Adrenal gland (tissue), 12 donors: ENCODE data around the gene FGGY. TPM values are rescaled to one million over a fixed set of nuclear protein-coding genes. Genes with fewer than 3 reads are reported as not detected.

ENCODE experiments used
- DNase-seq, 7 donors: peaks; one replicate each; pipeline ENCODE4 v3.0.0-alpha.2; 2019 to 2020
- H3K27ac ChIP-seq, 5 donors: fragments of 200-600 bp; sonication (generic) in 4 of 5; 1 replicate in 3 of 5; 2 replicates in 2 of 5; pipeline versions ENCODE4 v1.5.1 to v1.8.0; 2016 to 2020; ENCODE audit warnings: mild to moderate bottlenecking in 1 of 5
- H3K27me3 ChIP-seq: fragments of 200-600 bp; 2 replicates; pipeline ENCODE4 v1.8.0; 2021
- H3K36me3 ChIP-seq, 2 donors: fragments of 200-600 bp; replicated peaks in 1 of 2; 1 replicate in 1 of 2; 2 replicates in 1 of 2; pipeline versions ENCODE4 v1.5.1 to v1.8.0; 2018 to 2022
- H3K4me1 ChIP-seq, 2 donors: fragments of 200-600 bp; replicated peaks in 1 of 2; 1 replicate in 1 of 2; 2 replicates in 1 of 2; pipeline versions ENCODE4 v1.5.1 to v1.8.0; 2018 to 2021
- H3K4me3 ChIP-seq, 4 donors: fragments of 200-600 bp; sonication (generic) in 3 of 4; one replicate each; pipeline ENCODE4 v1.5.1; 2016 to 2018
- H3K9me3 ChIP-seq, 3 donors: fragments of 200-600 bp; sonication (generic) in 1 of 3; replicated peaks in 1 of 3; 1 replicate in 2 of 3; 2 replicates in 1 of 3; pipeline versions ENCODE4 v1.5.1 to v1.8.0; 2016 to 2021
- CTCF ChIP-seq, 6 experiments: fragments of 450-650 bp in 4 of 6; fragments of 200-600 bp in 2 of 6; sonication (generic) in 1 of 6; IDR thresholded peaks; 1 replicate in 5 of 6; 2 replicates in 1 of 6; pipeline versions ENCODE4 v1.5.1 to v1.8.0; 2016 to 2021; ENCODE audit warnings: antibody characterized with exemption in 6 of 6, mild to moderate bottlenecking in 2 of 6, moderate library complexity in 1 of 6
- POLR2A ChIP-seq, 2 donors: fragments of 450-650 bp; IDR thresholded peaks; one replicate each; pipeline ENCODE4 v1.6.1; 2017; ENCODE audit warnings: antibody characterized with exemption in 2 of 2, mild to moderate bottlenecking in 2 of 2, moderate library complexity in 1 of 2
- WGBS, 4 donors: extraction: QIAGEN DNeasy Blood & Tissue Kit in 2 of 4; methylation state at CpG; one replicate each; pipeline versions ENCODE4 v1.1.5 to v1.1.7; 2013 to 2017; 5-methylcytosine and 5-hydroxymethylcytosine counted together
- intact Hi-C, 2 donors: fragments of 100-400 bp; cut with DNase I; formaldehyde crosslinking; loops; one replicate each; pipeline versions ENCODE4 v1.14.1 to v1.15.0; 2022 to 2023
- polyA plus RNA-seq, 3 donors: library from polyadenylated mRNA; stranded (reverse); fragments of 200-250 nt in 2 of 3; fragments of 350-450 nt in 1 of 3; fragmentation: Illumina TruSeq in 1 of 3; extraction: RNeasy Lipid Tissue Mini Kit (QIAGEN cat#74804) in 1 of 3; gene quantifications; one replicate each; pipeline ENCODE4 v1.2.3, GENCODE V29; 2013 to 2014
- total RNA-seq, 9 donors: library from RNA; depleted of rRNA in 4 of 9; stranded (reverse); fragments of >200 nt in 4 of 9; fragments of 120-200 nt in 1 of 9; fragmentation: NEBNext Ultra II Directional in 1 of 9; extraction: Animal tissue kit (Norgen Biotek cat#: 25700) in 1 of 9; gene quantifications; one replicate each; pipeline versions ENCODE4 v1.1.0 to v1.2.4, GENCODE V29; 2013 to 2023
- donor health status: healthy with polysubstance abuse.
- donor health status: Bipolar disorder and iron deficiency.
- donor health status: DM: yes; HTN: yes; CAD: no.
- donor health status: DM: no; HTN: no; CAD: no.
- donor health status: DM: no; HTN: no; CAD: no.
- donor health status: DM: yes; HTN: yes; CAD: no.

Gene FGGY
- total and polyA plus RNA-seq, 12 donors, result 7.4 to 75.5 (median 35.0) TPM

GRCh38 chr1:59619557-59619956 lies 322.7 kb downstream of the FGGY start:
- H3K27ac ChIP-seq, result no peak overlapping the region
- no peaks in the 10 kb centered on the region for H3K36me3 ChIP-seq
- intact Hi-C loops, result no loop called here
- H3K4me3 ChIP-seq, result no peak overlapping the region
- no peaks in the 10 kb centered on the region for H3K9me3 ChIP-seq
- 90 to 100% (median 94%) methylated on average over 2 of the region's 2 CpGs for WGBS, 4 donors
- H3K4me1 ChIP-seq, result peaks cover 0 to 14% of the 10 kb centered on the region in 2 donors
- no peaks in the 10 kb centered on the region for H3K27me3 ChIP-seq
- no peak for DNase-seq
- no peak for TF ChIP-seq CTCF (IDR thresholded peaks at IDR 0.05)
- TF ChIP-seq POLR2A (IDR thresholded peaks at IDR 0.05), result no peak

GRCh38 chr1:59625384-59625783 lies 328.5 kb downstream of the FGGY start:
- DNase-seq, result no peak
- Histone ChIP-seq H3K4me1 (no peaks in the 10 kb centered on the region), H3K36me3 (no peaks in the 10 kb centered on the region), H3K27me3 (no peaks in the 10 kb centered on the region), H3K27ac (no peak overlapping the region), H3K9me3 (no peaks in the 10 kb centered on the region), H3K4me3 (no peak overlapping the region)
- intact Hi-C loops, result no loop called here
- TF ChIP-seq CTCF (IDR thresholded peaks at IDR 0.05), result no peak
- no peak for TF ChIP-seq POLR2A (IDR thresholded peaks at IDR 0.05)

GRCh38 chr1:59631561-59632255 lies 334.8 kb downstream of the FGGY start:
- Histone ChIP-seq H3K36me3 (no peaks in the 10 kb centered on the region), H3K27ac (no peak overlapping the region), H3K4me3 (no peak overlapping the region), H3K9me3 (no peaks in the 10 kb centered on the region), H3K27me3 (no peaks in the 10 kb centered on the region), H3K4me1 (no peaks in the 10 kb centered on the region)
- intact Hi-C loops, result no loop called here
- 89 to 96% (median 93%) methylated on average over 1 of the region's 1 CpG for WGBS, 4 donors
- DNase-seq, result no peak
- TF ChIP-seq CTCF (IDR thresholded peaks at IDR 0.05) (no peak), POLR2A (IDR thresholded peaks at IDR 0.05) (no peak)

GRCh38 chr1:59635097-59635496 lies 338.2 kb downstream of the FGGY start:
- Histone ChIP-seq H3K4me1 (no peaks in the 10 kb centered on the region), H3K27ac (no peak overlapping the region), H3K9me3 (no peaks in the 10 kb centered on the region), H3K27me3 (no peaks in the 10 kb centered on the region), H3K4me3 (no peak overlapping the region), H3K36me3 (no peaks in the 10 kb centered on the region)
- no peak for DNase-seq
- TF ChIP-seq POLR2A (IDR thresholded peaks at IDR 0.05) (no peak), CTCF (IDR thresholded peaks at IDR 0.05) (no peak)
- 84 to 99% (median 94%) methylated on average over 2 of the region's 2 CpGs for WGBS, 4 donors
- intact Hi-C loops, result no loop called here
